Measurements from ENCODE around the gene KLF9. TPM values are rescaled to one million over a fixed set of nuclear protein-coding genes. Genes with fewer than 3 reads are reported as not detected.
A peak's percentile ranks its signal among the peaks of the same experiment; 100 is the strongest.

The KLF9 gene
- total RNA-seq, 1 donor from 2014 or later, result 6.3 TPM

DNA sequence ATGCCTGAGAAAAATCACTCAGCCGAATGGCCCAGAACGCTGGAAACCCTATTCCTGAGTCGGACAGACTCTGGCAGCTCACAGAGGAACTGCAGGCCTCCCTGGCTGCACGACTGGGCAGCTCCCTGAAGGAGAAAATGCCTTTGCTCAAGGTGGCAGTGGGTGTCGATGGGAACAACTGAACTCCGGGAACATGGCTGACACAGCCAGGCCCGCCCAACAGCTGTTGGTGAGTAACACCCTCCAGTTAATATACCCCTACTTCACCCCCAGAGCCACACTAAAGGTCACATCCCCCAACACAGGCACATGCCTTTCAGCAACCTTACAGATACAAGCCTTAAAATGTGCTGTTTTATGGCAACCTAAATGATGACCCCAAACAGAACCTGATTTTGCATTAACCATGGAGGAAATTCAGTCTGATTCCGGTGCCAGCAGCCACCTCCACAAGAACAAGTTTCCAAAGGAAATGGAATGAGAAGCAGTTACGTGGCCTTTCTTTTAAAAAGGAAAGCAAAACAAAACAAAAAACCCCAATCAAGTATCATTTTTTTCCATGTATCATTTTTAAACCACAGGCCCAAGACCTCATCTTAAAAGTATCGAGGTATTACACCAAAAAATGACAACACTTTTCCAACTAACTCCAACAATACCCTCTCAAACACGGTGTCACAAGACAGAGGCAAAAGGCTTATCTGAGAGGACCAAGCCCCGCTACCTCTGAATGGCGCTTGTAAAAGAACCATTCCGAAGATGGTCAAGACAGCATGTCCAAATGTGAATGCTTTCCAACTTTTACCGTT lies 3.1 kb downstream of the KLF9 start:
- H3K4me3 ChIP-seq (ENCODE audit: low read depth, low read length), result peak overlapping the region; percentile 87
- TF ChIP-seq, protein P1, sequence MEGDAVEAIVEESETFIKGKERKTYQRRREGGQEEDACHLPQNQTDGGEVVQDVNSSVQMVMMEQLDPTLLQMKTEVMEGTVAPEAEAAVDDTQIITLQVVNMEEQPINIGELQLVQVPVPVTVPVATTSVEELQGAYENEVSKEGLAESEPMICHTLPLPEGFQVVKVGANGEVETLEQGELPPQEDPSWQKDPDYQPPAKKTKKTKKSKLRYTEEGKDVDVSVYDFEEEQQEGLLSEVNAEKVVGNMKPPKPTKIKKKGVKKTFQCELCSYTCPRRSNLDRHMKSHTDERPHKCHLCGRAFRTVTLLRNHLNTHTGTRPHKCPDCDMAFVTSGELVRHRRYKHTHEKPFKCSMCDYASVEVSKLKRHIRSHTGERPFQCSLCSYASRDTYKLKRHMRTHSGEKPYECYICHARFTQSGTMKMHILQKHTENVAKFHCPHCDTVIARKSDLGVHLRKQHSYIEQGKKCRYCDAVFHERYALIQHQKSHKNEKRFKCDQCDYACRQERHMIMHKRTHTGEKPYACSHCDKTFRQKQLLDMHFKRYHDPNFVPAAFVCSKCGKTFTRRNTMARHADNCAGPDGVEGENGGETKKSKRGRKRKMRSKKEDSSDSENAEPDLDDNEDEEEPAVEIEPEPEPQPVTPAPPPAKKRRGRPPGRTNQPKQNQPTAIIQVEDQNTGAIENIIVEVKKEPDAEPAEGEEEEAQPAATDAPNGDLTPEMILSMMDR (conservative IDR thresholded peaks at IDR 0.05; ENCODE audit: low read depth, low read length), result no peak
- no peak for DNase-seq (ENCODE audit: low read depth)

- no peak for DNase-seq (ENCODE audit: low read depth)
- TF ChIP-seq, protein P1 (conservative IDR thresholded peaks at IDR 0.05; ENCODE audit: low read depth, low read length), result no peak
- peak overlapping the region; percentile 87 for H3K4me3 ChIP-seq (ENCODE audit: low read depth, low read length)
These were observed 4.1 kb downstream of the KLF9 start for GRCh38 chr9:70410368-70410767.

GRCh38 chr9:70409800-70410199 lies 4.7 kb downstream of the KLF9 start:
- DNase-seq (ENCODE audit: low read depth), result no peak
- peak overlapping the region; percentile 87 for H3K4me3 ChIP-seq (ENCODE audit: low read depth, low read length)
- TF ChIP-seq, protein P1 (conservative IDR thresholded peaks at IDR 0.05; ENCODE audit: low read depth, low read length), result no peak

DNA sequence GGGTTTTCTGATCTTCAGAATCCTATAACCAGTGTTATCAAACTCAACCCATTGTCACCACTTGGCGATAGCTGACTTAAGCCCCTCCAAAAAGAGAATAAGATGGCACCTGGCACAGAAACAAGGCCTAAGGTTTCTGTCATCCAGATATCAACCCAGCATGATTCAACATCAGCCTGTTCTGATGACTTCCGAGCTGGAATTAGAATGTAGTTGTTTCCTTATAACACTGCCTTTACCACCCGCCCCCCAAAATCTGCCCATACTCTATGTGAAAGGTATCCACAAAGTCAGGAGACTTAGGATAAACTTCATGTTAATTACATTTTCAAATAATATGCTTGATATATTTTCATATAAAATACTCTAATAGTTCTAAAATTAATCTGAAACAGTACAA lies 5.2 kb downstream of the KLF9 start:
- no peak for DNase-seq (ENCODE audit: low read depth)
- H3K4me3 ChIP-seq (ENCODE audit: low read depth, low read length), result peak overlapping the region; percentile 87
- TF ChIP-seq, protein P1 (conservative IDR thresholded peaks at IDR 0.05; ENCODE audit: low read depth, low read length), result no peak

GRCh38 chr9:70408393-70409040 lies 5.9 kb downstream of the KLF9 start:
- DNase-seq (ENCODE audit: low read depth), result no peak
- TF ChIP-seq, protein P1 (conservative IDR thresholded peaks at IDR 0.05; ENCODE audit: low read depth, low read length), result no peak
- no peak overlapping the region for H3K4me3 ChIP-seq (ENCODE audit: low read depth, low read length)

DNA sequence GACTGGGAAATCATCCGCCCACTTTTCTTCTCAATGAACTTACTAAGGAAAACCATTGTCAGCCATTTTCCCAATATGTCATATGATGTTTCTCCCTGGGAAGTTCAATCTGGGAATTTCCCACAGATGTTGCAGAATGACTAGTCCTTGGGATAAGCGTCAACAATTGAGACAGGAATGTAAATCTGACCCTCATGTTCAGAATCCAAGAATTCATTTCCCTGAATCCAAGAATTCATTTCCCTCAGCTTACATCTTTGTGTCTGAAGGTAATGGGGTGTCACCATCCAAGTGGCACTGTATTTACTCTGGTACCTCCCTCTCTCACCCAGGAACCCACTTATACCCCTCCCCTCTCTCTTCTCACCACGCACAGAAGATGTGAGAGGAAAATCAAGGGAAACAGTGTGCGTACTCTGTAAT lies 7.4 kb downstream of the KLF9 start:
- peak; percentile 89 for DNase-seq (ENCODE audit: low read depth)
- H3K4me3 ChIP-seq (ENCODE audit: low read depth, low read length), result peak overlapping the region; percentile 12

More for the DNA sequence above, 7.4 kb downstream of the KLF9 start:
- TF ChIP-seq, protein P1 (conservative IDR thresholded peaks at IDR 0.05; ENCODE audit: low read depth, low read length), result no peak
